ENCODE data around the gene UBE2D2. TPM values are rescaled to one million over a fixed set of nuclear protein-coding genes. Genes with fewer than 3 reads are reported as not detected.
"Not testable (repeated sequence)": the region's sequence is repeated elsewhere in the genome, so short reads cannot be mapped to it uniquely, and the experiment has no call there.

UBE2D2 gene
- total RNA-seq, 1 experiment from 2014 or later: 222 TPM

DNA sequence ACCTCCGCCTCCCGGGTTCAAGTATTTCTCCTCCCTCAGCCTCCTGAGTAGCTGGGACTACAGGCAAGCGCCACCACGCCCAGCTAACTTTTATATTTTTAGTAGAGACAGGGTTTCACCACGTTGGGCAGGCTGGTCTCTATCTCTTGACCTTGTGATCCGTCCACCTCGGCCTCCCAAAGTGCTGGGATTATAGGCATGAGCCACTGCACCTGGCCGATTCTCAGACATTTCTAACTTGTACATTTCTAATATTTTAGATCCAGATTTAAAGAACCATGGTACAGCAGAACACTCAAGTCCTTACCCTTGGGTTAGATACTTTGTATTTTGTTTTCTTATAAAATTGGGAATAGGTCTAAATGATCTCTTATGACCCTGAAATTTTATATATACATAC, 31.9 kb downstream of the UBE2D2 start:
- peaks cover 14% of the 10 kb centered on the region for H3K4me1 ChIP-seq (ENCODE audit: control insufficient read depth, insufficient read depth, low read length)
- CTCF ChIA-PET: interaction anchor here (0.6 to 0.7 kb wide), 2 partner anchors 34 to 1090 kb away, joined by 5 to 16 read pairs; no protein-coding TSS in a partner anchor
- in situ Hi-C loops (cut with HindIII; ENCODE audit: low pct_unique_long_range_greater_than_20kb, low sequenced_read_pairs); ATAC-seq; BruUV-seq (replicated peaks); intact Hi-C loops (cut with micrococcal nuclease; ENCODE audit: unreplicated experiment); H3K27me3 ChIP-seq (ENCODE audit: control insufficient read depth, insufficient read depth, low read length); H3K9me3 ChIP-seq (ENCODE audit: control insufficient read depth, insufficient read depth, low read depth, low read length); DNase-seq (ENCODE audit: low read depth, low spot score); H3K4me3 ChIP-seq (ENCODE audit: low read depth in 2 of 2, low read length in 2 of 2); H3K27ac ChIP-seq (ENCODE audit: low read length); H3K36me3 ChIP-seq (ENCODE audit: control insufficient read depth, insufficient read depth, low read length): not testable (repeated sequence)
- POLR2A ChIA-PET: interaction anchor here (0.7 kb wide), 1 partner anchor 18 kb away, joined by 17 read pairs; no protein-coding TSS in a partner anchor

DNA sequence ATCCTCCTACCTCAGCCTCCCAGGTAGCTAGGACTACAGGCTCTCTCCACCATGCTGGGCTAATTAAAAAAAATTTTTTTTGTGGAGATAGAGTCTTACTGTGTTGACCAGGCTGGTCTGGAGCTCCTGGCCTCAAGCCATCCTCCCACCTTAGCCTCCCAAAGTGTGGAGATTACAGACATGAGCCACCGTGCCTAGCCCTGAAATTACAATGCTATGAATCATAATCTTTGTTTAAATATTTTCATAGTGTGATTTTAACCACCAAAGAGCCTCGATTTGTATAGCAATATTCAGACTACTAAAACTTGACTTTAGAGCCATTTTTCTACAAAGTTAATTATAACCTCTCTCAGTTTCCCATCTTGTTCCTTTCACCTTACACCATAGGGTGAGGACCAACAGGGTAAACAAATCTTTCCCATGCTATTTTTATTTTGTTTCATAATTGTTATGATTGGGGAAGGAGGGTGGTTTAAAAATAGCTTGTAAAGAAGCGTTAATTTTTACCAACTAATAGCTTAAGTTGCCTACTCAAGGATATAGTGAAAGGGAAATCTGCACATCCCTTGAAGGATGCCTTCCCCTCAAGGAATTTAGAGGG, 32.7 kb downstream of the UBE2D2 start:
- BruUV-seq (replicated peaks): no TSS peak
- Histone ChIP-seq H3K27ac (ENCODE audit: low read length) (peak overlapping the region; percentile 40; the same call in 1 of the 2 replicates), H3K9me3 (ENCODE audit: control insufficient read depth, insufficient read depth, low read depth, low read length) (no peaks in the 10 kb centered on the region), H3K36me3 (ENCODE audit: control insufficient read depth, insufficient read depth, low read length) (no peaks in the 10 kb centered on the region), H3K4me3 (ENCODE audit: low read depth in 2 of 2, low read length in 2 of 2) (no peak overlapping the region), H3K4me1 (ENCODE audit: control insufficient read depth, insufficient read depth, low read length) (peaks cover 14% of the 10 kb centered on the region), H3K27me3 (ENCODE audit: control insufficient read depth, insufficient read depth, low read length) (no peaks in the 10 kb centered on the region)
- intact Hi-C loops (cut with micrococcal nuclease; ENCODE audit: unreplicated experiment) (no loop called here), in situ Hi-C loops (cut with HindIII; ENCODE audit: low pct_unique_long_range_greater_than_20kb, low sequenced_read_pairs) (no loop called here)
- CTCF ChIA-PET: interaction anchor here (0.6 kb wide), 1 partner anchor 34 kb away, joined by 5 read pairs; no protein-coding TSS in a partner anchor
- POLR2A ChIA-PET: no interaction called here
- peak; percentile 83 for ATAC-seq
- TF ChIP-seq TCF7L2 (IDR thresholded peaks at IDR 0.05; ENCODE audit: low read depth, low read length): no peak
- no peak for TF ChIP-seq SIN3A (IDR thresholded peaks at IDR 0.05; ENCODE audit: borderline replicate concordance, insufficient read depth, low read depth, low read length)
- no peak for TF ChIP-seq REST (IDR thresholded peaks at IDR 0.05; ENCODE audit: insufficient read depth in 1 of 2, low read depth in 2 of 2, low read length in 1 of 2)
- TF ChIP-seq CTCF (IDR thresholded peaks at IDR 0.05): no peak
- TF ChIP-seq POLR2AphosphoS5 (IDR thresholded peaks at IDR 0.05; ENCODE audit: low read depth, low read length): no peak
- DNase-seq (ENCODE audit: low read depth, low spot score): peak; percentile 20

DNA sequence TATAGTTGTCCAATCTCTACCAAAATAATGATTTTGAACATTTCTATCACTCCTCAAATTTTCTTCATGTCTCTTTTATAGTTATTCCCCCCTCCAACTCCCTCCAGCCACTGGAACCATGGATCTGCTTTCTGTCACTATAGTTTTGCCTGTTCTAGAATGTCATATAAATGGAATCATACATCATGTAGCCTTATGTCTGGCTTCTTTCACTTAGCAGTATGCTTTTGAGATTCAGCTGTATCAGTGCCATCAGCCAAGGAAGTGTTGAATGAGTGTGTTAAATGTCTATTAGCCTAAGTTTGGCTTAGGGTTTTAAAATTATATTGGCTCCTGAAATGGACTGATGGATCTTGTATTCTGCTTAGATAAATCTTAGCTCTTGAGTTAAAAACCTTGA, 36.0 kb downstream of the UBE2D2 start:
- TF ChIP-seq SIN3A (IDR thresholded peaks at IDR 0.05; ENCODE audit: borderline replicate concordance, insufficient read depth, low read depth, low read length): no peak
- TF ChIP-seq REST (IDR thresholded peaks at IDR 0.05; ENCODE audit: insufficient read depth in 1 of 2, low read depth in 2 of 2, low read length in 1 of 2): no peak
- no peak for TF ChIP-seq CTCF (IDR thresholded peaks at IDR 0.05)
- no peak for TF ChIP-seq TCF7L2 (IDR thresholded peaks at IDR 0.05; ENCODE audit: low read depth, low read length)
- TF ChIP-seq POLR2AphosphoS5 (IDR thresholded peaks at IDR 0.05; ENCODE audit: low read depth, low read length): no peak
- in situ Hi-C loops (cut with HindIII; ENCODE audit: low pct_unique_long_range_greater_than_20kb, low sequenced_read_pairs) (no loop called here), intact Hi-C loops (cut with micrococcal nuclease; ENCODE audit: unreplicated experiment) (no loop called here)
- peaks cover 14% of the 10 kb centered on the region for H3K4me1 ChIP-seq (ENCODE audit: control insufficient read depth, insufficient read depth, low read length)
- no peaks in the 10 kb centered on the region for H3K9me3 ChIP-seq (ENCODE audit: control insufficient read depth, insufficient read depth, low read depth, low read length)
- BruUV-seq (replicated peaks): TSS peak; percentile 28
- H3K36me3 ChIP-seq (ENCODE audit: control insufficient read depth, insufficient read depth, low read length): no peaks in the 10 kb centered on the region
- DNase-seq (ENCODE audit: low read depth, low spot score): no peak
- CTCF ChIA-PET: no interaction called here
- no peak overlapping the region for H3K27ac ChIP-seq (ENCODE audit: low read length)
- H3K27me3 ChIP-seq (ENCODE audit: control insufficient read depth, insufficient read depth, low read length): no peaks in the 10 kb centered on the region
- POLR2A ChIA-PET: no interaction called here
- no peak overlapping the region for H3K4me3 ChIP-seq (ENCODE audit: low read depth in 2 of 2, low read length in 2 of 2)
- no peak for ATAC-seq
